Panc1 (cell line): ENCODE results near the gene DYRK2. TPM values are rescaled to one million over a fixed set of nuclear protein-coding genes. Genes with fewer than 3 reads are reported as not detected.

ENCODE experiments used
- ATAC-seq: fragments of 200-7000 bp; cut with Tn5 transposase; 2 replicates; pipeline ENCODE4 v1.9.1; 2020; ENCODE audit warnings: mild to moderate bottlenecking, moderate library complexity
- BruUV-seq: library from RNA; stranded (reverse); fragments of 400-500 nt; replicated peaks from 2 replicates; lab custom pipeline; 2021; lab: Mats Ljungman, UMichigan
- CTCF ChIA-PET: fragments of 300-600 bp; sonication (Branson Sonifier 250); formaldehyde crosslinking; loops from one replicate; lab custom pipeline; 2022; ENCODE audit warnings: antibody characterized with exemption; lab: Charles Lee
- POLR2A ChIA-PET: fragments of 300-600 bp; sonication (Branson Sonifier 250); formaldehyde crosslinking; loops from one replicate; lab custom pipeline; 2022; ENCODE audit warnings: antibody characterized with exemption; lab: Charles Lee
- DNase-seq: peaks from one replicate; pipeline ENCODE4 v3.0.0-alpha.2; 2010; ENCODE audit warnings: low read depth, low spot score
- H3K27ac ChIP-seq: 2 replicates; pipeline ENCODE4 v1.5.1; 2011; ENCODE audit warnings: mild to moderate bottlenecking, low read length, inconsistent platforms
- H3K27me3 ChIP-seq: fragments of 200-500 bp; sonication (Bioruptor generic); 2 replicates; pipeline ENCODE4 v1.6.0; 2014; ENCODE audit warnings: low read length, inconsistent platforms; ENCODE audit not compliant: control insufficient read depth, insufficient read depth
- H3K36me3 ChIP-seq: fragments of 200-500 bp; sonication (Bioruptor generic); 2 replicates; pipeline ENCODE4 v1.5.1; 2014; ENCODE audit warnings: inconsistent platforms, mild to moderate bottlenecking, low read length, moderate library complexity; ENCODE audit not compliant: control insufficient read depth, insufficient read depth
- H3K4me1 ChIP-seq: 2 replicates; pipeline ENCODE4 v1.5.1; 2011; ENCODE audit warnings: inconsistent platforms, mild to moderate bottlenecking, low read length, moderate library complexity; ENCODE audit not compliant: control insufficient read depth, insufficient read depth
- H3K4me3 ChIP-seq, 2 experiments: 2 replicates each; pipeline ENCODE4 v1.5.1; 2011 to 2012; ENCODE audit warnings: low read depth in 2 of 2, low read length in 2 of 2, mild to moderate bottlenecking in 2 of 2, inconsistent platforms in 1 of 2, moderate library complexity in 1 of 2
- H3K9me3 ChIP-seq: fragments of 200-500 bp; sonication (Bioruptor generic); 2 replicates; pipeline ENCODE4 v1.5.1; 2014; ENCODE audit warnings: low read depth, mild to moderate bottlenecking, inconsistent platforms, low read length, moderate library complexity; ENCODE audit not compliant: control insufficient read depth, insufficient read depth
- CTCF ChIP-seq: fragments of 450-650 bp; IDR thresholded peaks from 2 replicates; pipeline ENCODE4 v1.5.1; 2017; ENCODE audit warnings: mild to moderate bottlenecking
- POLR2AphosphoS5 ChIP-seq: IDR thresholded peaks from 2 replicates; pipeline ENCODE4 v1.6.1; 2012; ENCODE audit warnings: mild to moderate bottlenecking, low read depth, low read length, moderate library complexity
- REST ChIP-seq, 2 experiments: IDR thresholded peaks; 2 replicates each; pipeline ENCODE4 v1.6.1; 2011 to 2012; ENCODE audit warnings: low read depth in 2 of 2, control low read depth in 1 of 2, low read length in 1 of 2, mild to moderate bottlenecking in 1 of 2, moderate library complexity in 1 of 2; ENCODE audit not compliant: insufficient read depth in 1 of 2
- SIN3A ChIP-seq: IDR thresholded peaks from 2 replicates; pipeline ENCODE4 v1.6.1; 2012; ENCODE audit warnings: low read depth, mild to moderate bottlenecking, low read length, moderate library complexity, borderline replicate concordance; ENCODE audit not compliant: insufficient read depth
- TCF7L2 ChIP-seq: IDR thresholded peaks from 2 replicates; pipeline ENCODE4 v1.6.1; 2011; ENCODE audit warnings: mild to moderate bottlenecking, low read depth, low read length, inconsistent platforms
- in situ Hi-C: cut with HindIII; loops from 2 replicates; pipeline ENCODE4 v1.10.0; 2016; ENCODE audit warnings: low sequenced_read_pairs, low pct_unique_long_range_greater_than_20kb
- intact Hi-C: fragments of 100-400 bp; cut with micrococcal nuclease; formaldehyde crosslinking; loops from one replicate; pipeline ENCODE4 v1.10.0; 2022; ENCODE audit not compliant: unreplicated experiment
- total RNA-seq: library from RNA; stranded (reverse); gene quantifications from one replicate; pipeline ENCODE4 v1.2.1, GENCODE V29; 2021; ENCODE audit not compliant: unreplicated experiment

Gene DYRK2
- total RNA-seq, 1 experiment from 2014 or later = 9.9 TPM

- Histone ChIP-seq H3K4me1 (no peaks in the 10 kb centered on the region), H3K36me3 (no peaks in the 10 kb centered on the region), H3K9me3 (no peaks in the 10 kb centered on the region), H3K27ac (no peak overlapping the region), H3K27me3 (no peaks in the 10 kb centered on the region; the same call in 1 of the 2 replicates), H3K4me3 (no peak overlapping the region)
- CTCF ChIA-PET = no interaction called here
- DNase-seq = no peak
- POLR2A ChIA-PET = no interaction called here
- in situ Hi-C loops (no loop called here), intact Hi-C loops (no loop called here)
- no TSS peak for BruUV-seq
- no peak for ATAC-seq
- no peak for TF ChIP-seq TCF7L2
- TF ChIP-seq CTCF = no peak
- TF ChIP-seq POLR2AphosphoS5 = no peak
- no peak for TF ChIP-seq SIN3A
- no peak for TF ChIP-seq REST (IDR thresholded peaks at IDR 0.05; ENCODE audit: insufficient read depth in 1 of 2, low read depth in 2 of 2, low read length in 1 of 2)
These were observed 7.7 kb upstream of the DYRK2 start for GRCh38 chr12:67640863-67641262.

GRCh38 chr12:67645126-67645525 is 3.4 kb upstream of the DYRK2 start:
- no peaks in the 10 kb centered on the region for H3K27me3 ChIP-seq
- no peak overlapping the region for H3K4me3 ChIP-seq
- ChIA-PET POLR2A (no interaction called here), CTCF (no interaction called here)
- H3K27ac ChIP-seq = no peak overlapping the region
- DNase-seq (no peak), ATAC-seq (no peak)
- H3K9me3 ChIP-seq = no peaks in the 10 kb centered on the region
- intact Hi-C loops = no loop called here
- H3K36me3 ChIP-seq = no peaks in the 10 kb centered on the region
- in situ Hi-C loops = no loop called here
- peaks cover 8% of the 10 kb centered on the region for H3K4me1 ChIP-seq
- no TSS peak for BruUV-seq
- no peak for TF ChIP-seq REST (IDR thresholded peaks at IDR 0.05; ENCODE audit: insufficient read depth in 1 of 2, low read depth in 2 of 2, low read length in 1 of 2)
- TF ChIP-seq TCF7L2 = no peak
- no peak for TF ChIP-seq SIN3A
- no peak for TF ChIP-seq CTCF
- no peak for TF ChIP-seq POLR2AphosphoS5
